GM19395 (cell line): ENCODE measurements around the gene CEP57.
A peak's percentile ranks its signal among the peaks of the same experiment; 100 is the strongest.
"Not testable (repeated sequence)": the region's sequence is repeated elsewhere in the genome, so short reads cannot be mapped to it uniquely, and the experiment has no call there.

Experiments
- ATAC-seq: cut with Tn5 transposase; IDR thresholded peaks from one replicate; pipeline ENCODE4 v1.9.1; 2021; ENCODE audit warnings: mild to moderate bottlenecking, moderate library complexity; ENCODE audit not compliant: unreplicated experiment

Gene CEP57

GRCh38 chr11:95795627-95796295 lies 5.5 kb downstream of the CEP57 start:
- ATAC-seq, result no peak

- no peak for ATAC-seq
Measured at GRCh38 chr11:95796501-95796900, 6.2 kb downstream of the CEP57 start.

- no peak for ATAC-seq
Measured at GRCh38 chr11:95799546-95799945, 9.2 kb downstream of the CEP57 start.

GRCh38 chr11:95800438-95800837 lies 10.1 kb downstream of the CEP57 start:
- ATAC-seq, result no peak

- no peak for ATAC-seq
Measured at GRCh38 chr11:95802806-95803205, 12.5 kb downstream of the CEP57 start.

GRCh38 chr11:95803973-95804372 lies 13.7 kb downstream of the CEP57 start:
- no peak for ATAC-seq

GRCh38 chr11:95805869-95806268 lies 15.6 kb downstream of the CEP57 start:
- ATAC-seq, result no peak

GRCh38 chr11:95806464-95806863 lies 16.2 kb downstream of the CEP57 start:
- not testable (repeated sequence) for ATAC-seq

GRCh38 chr11:95811052-95811451 lies 20.8 kb downstream of the CEP57 start:
- not testable (repeated sequence) for ATAC-seq

GRCh38 chr11:95816037-95816436 lies 25.7 kb downstream of the CEP57 start:
- no peak for ATAC-seq

GRCh38 chr11:95821640-95822039 lies 31.3 kb downstream of the CEP57 start:
- no peak for ATAC-seq

- no peak for ATAC-seq
Measured at GRCh38 chr11:95827696-95828095, 37.4 kb downstream of the CEP57 start.

GRCh38 chr11:95829580-95830259 lies 39.4 kb downstream of the CEP57 start:
- ATAC-seq, result no peak

- no peak for ATAC-seq
Measured at GRCh38 chr11:95831198-95831883, 41.0 kb downstream of the CEP57 start.

- no peak for ATAC-seq
Measured at GRCh38 chr11:95832763-95833162, 42.5 kb downstream of the CEP57 start.

GRCh38 chr11:95833378-95833777 lies 43.1 kb downstream of the CEP57 start:
- no peak for ATAC-seq

- no peak for ATAC-seq
Measured at GRCh38 chr11:95835351-95835750, 45.1 kb downstream of the CEP57 start.

- peak; percentile 96 for ATAC-seq
Measured at GRCh38 chr11:95835768-95836488, 45.6 kb downstream of the CEP57 start.

GRCh38 chr11:95845167-95845566 lies 54.9 kb downstream of the CEP57 start:
- ATAC-seq, result no peak

GRCh38 chr11:95849087-95849825 lies 59.0 kb downstream of the CEP57 start:
- ATAC-seq, result peak; percentile 67

- ATAC-seq, result no peak
Measured at GRCh38 chr11:95850137-95850536, 59.8 kb downstream of the CEP57 start.
